Gastrocnemius medialis (tissue), 4 donors: ENCODE data around the gene ARNT2.

Source experiments
- POLR2A ChIP-seq, 2 donors: fragments of 450-650 bp; IDR thresholded peaks; one replicate each; pipeline ENCODE4 v1.6.1; 2017; ENCODE audit warnings: antibody characterized with exemption in 2 of 2, mild to moderate bottlenecking in 2 of 2, moderate library complexity in 2 of 2
- TF ChIP-seq, protein P1 (sequence below), 5 experiments: fragments of 450-650 bp in 3 of 5; fragments of 200-600 bp in 2 of 5; sonication (generic) in 2 of 5; IDR thresholded peaks in 4 of 5; conservative IDR thresholded peaks in 1 of 5; 1 replicate in 4 of 5; 2 replicates in 1 of 5; pipeline ENCODE4 v1.5.1; 2016 to 2019; ENCODE audit warnings: antibody characterized with exemption in 5 of 5, mild to moderate bottlenecking in 3 of 5, moderate library complexity in 3 of 5

GRCh38 chr15:80490431-80490990 is 86.3 kb downstream of the ARNT2 start:
- TF ChIP-seq, protein P1, sequence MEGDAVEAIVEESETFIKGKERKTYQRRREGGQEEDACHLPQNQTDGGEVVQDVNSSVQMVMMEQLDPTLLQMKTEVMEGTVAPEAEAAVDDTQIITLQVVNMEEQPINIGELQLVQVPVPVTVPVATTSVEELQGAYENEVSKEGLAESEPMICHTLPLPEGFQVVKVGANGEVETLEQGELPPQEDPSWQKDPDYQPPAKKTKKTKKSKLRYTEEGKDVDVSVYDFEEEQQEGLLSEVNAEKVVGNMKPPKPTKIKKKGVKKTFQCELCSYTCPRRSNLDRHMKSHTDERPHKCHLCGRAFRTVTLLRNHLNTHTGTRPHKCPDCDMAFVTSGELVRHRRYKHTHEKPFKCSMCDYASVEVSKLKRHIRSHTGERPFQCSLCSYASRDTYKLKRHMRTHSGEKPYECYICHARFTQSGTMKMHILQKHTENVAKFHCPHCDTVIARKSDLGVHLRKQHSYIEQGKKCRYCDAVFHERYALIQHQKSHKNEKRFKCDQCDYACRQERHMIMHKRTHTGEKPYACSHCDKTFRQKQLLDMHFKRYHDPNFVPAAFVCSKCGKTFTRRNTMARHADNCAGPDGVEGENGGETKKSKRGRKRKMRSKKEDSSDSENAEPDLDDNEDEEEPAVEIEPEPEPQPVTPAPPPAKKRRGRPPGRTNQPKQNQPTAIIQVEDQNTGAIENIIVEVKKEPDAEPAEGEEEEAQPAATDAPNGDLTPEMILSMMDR (IDR thresholded peaks at IDR 0.05 in 4 of 5, conservative IDR thresholded peaks at IDR 0.05 in 1 of 5): no peak
- no peak for TF ChIP-seq POLR2A (IDR thresholded peaks at IDR 0.05)
